HEK293 (cell line): Measurements from ENCODE around the gene ZNF385D.

ENCODE experiments used
- ATF2 ChIP-seq: fragments of 450-650 bp; formaldehyde crosslinking; IDR thresholded peaks from 2 replicates; pipeline ENCODE4 v1.5.1; 2016; ENCODE audit warnings: missing biosample characterization, missing genetic modification characterization, low read depth
- ZNF530 ChIP-seq: fragments of 450-650 bp; formaldehyde crosslinking; IDR thresholded peaks from 2 replicates; pipeline ENCODE4 v1.5.1; 2016; ENCODE audit warnings: low read depth, missing biosample characterization, missing genetic modification characterization
- ZNF792 ChIP-seq: fragments of 450-650 bp; formaldehyde crosslinking; IDR thresholded peaks from 2 replicates; pipeline ENCODE4 v1.5.1; 2016; ENCODE audit warnings: missing biosample characterization, missing genetic modification characterization
- TF ChIP-seq, protein P1 (sequence below): fragments of 450-650 bp; formaldehyde crosslinking; IDR thresholded peaks from 2 replicates; pipeline ENCODE4 v1.5.1; 2016; ENCODE audit warnings: missing biosample characterization, missing genetic modification characterization

DNA sequence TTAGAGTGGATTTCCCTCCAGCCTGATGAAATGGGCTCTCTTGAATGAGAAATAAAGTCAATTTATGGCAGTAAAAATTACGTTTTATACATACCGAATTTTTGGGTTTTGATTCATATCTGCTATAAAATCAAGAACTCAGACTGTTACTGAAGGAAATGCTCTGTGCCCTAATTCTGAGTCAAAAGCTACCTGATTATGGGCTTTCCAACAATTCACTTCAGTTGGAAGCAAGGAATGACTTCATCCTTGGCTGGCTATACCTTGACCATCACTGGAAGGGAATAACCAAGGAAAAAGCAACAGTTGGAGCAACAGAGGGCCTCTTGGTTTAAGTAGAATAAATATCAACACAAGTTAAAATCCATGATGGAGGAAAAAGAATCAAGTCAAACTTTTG lies 88.6 kb downstream of the ZNF385D start:
- TF ChIP-seq ZNF792 (tag by site-specific recombination), result no peak
- TF ChIP-seq, protein P1, sequence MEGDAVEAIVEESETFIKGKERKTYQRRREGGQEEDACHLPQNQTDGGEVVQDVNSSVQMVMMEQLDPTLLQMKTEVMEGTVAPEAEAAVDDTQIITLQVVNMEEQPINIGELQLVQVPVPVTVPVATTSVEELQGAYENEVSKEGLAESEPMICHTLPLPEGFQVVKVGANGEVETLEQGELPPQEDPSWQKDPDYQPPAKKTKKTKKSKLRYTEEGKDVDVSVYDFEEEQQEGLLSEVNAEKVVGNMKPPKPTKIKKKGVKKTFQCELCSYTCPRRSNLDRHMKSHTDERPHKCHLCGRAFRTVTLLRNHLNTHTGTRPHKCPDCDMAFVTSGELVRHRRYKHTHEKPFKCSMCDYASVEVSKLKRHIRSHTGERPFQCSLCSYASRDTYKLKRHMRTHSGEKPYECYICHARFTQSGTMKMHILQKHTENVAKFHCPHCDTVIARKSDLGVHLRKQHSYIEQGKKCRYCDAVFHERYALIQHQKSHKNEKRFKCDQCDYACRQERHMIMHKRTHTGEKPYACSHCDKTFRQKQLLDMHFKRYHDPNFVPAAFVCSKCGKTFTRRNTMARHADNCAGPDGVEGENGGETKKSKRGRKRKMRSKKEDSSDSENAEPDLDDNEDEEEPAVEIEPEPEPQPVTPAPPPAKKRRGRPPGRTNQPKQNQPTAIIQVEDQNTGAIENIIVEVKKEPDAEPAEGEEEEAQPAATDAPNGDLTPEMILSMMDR (tag by site-specific recombination), result no peak
- no peak for TF ChIP-seq ATF2
- TF ChIP-seq ZNF530 (tag by site-specific recombination), result no peak
